Fibroblast of mammary gland (primary cell): Measurements from ENCODE around the gene SNTA1.
A peak's percentile ranks its signal among the peaks of the same experiment; 100 is the strongest.

Experiments
- DNase-seq: peaks from one replicate; pipeline ENCODE4 v3.0.0-alpha.2; 2010; ENCODE audit warnings: low read depth
- H3K4me3 ChIP-seq: 2 replicates; pipeline ENCODE4 v1.5.1; 2011; ENCODE audit warnings: low read depth, mild to moderate bottlenecking, low read length, moderate library complexity; ENCODE audit not compliant: control insufficient read depth
- TF ChIP-seq, protein P1 (sequence below): conservative IDR thresholded peaks from 2 replicates; pipeline ENCODE4 v1.5.1; 2011; ENCODE audit warnings: low read depth, low read length, inconsistent platforms; ENCODE audit not compliant: control insufficient read depth, insufficient read depth

SNTA1 gene

DNA sequence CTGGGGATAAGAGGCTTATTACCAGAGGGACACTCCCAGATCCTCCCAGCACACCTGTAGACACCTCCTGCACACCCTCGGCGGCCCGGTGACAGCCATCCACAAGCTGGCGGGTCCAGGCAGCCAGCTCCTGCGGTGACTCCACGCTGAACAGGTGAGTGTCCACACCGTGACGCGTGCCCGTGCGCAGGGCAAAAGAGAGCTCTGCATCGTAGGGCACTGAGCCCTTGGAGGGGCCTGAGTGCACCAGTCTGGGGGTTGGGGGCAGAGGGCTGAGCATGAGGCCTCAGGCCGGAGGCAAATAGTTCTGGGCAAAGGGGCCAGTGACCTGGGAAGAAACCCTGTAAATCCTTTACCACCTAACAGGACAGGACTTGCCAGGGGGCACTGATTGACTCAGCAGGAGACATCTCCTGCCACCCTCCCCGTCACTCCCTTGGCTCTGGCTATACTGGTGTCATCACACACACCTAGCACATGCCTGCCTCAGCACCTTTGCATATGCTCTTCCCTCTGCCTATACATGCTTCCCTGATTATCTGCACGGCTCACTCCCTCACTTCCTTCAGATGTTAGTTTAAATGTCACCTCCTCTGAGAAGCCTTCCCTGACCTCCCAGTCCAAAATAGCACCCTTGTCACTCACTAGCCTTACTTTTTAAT, 33.4 kb downstream of the SNTA1 start:
- H3K4me3 ChIP-seq: no peak overlapping the region
- TF ChIP-seq, protein P1, sequence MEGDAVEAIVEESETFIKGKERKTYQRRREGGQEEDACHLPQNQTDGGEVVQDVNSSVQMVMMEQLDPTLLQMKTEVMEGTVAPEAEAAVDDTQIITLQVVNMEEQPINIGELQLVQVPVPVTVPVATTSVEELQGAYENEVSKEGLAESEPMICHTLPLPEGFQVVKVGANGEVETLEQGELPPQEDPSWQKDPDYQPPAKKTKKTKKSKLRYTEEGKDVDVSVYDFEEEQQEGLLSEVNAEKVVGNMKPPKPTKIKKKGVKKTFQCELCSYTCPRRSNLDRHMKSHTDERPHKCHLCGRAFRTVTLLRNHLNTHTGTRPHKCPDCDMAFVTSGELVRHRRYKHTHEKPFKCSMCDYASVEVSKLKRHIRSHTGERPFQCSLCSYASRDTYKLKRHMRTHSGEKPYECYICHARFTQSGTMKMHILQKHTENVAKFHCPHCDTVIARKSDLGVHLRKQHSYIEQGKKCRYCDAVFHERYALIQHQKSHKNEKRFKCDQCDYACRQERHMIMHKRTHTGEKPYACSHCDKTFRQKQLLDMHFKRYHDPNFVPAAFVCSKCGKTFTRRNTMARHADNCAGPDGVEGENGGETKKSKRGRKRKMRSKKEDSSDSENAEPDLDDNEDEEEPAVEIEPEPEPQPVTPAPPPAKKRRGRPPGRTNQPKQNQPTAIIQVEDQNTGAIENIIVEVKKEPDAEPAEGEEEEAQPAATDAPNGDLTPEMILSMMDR: no peak
- DNase-seq: no peak

DNA sequence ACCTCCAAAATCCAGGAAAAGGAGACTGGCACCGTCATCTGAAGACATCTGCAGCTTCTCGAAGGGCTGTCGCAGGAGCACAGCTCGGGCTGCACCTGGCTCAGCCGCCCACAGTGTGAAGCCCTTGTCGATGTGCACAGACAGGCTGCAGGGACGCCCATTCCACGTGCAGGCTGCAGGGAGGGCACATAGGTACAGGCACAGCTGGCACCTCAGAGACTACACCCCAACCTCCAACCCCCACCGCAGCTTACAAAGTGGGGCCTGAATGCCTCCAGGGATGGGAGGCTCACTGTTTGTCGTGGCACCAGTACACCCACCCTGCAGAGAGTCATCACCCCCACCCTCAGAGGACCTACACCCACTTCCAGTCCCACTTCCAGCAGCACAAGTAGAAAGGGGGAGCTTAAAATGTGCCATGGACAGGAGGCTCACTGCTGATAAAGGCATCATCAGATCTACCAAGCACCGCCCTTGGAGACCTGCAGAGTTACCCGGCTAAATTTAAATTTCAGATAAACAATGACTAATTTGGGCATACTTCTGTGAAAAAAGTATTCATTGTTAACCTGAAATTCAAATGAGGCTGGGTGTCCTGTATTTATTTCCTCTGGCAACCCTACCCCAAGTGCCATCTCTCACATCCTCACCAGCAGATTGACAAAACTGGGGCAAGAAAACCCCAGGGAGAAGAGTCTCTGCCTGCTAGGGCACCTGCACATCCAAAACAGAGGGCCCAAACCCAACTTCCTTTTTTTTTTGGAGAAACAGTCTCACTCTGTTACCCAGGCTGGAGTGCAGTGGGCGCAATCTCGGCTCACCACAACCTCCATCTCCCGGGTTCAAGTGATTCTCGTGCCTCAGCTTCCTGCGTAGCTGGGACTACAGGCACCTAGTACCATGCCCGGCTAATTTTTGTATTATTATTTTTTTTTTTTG, 34.6 kb downstream of the SNTA1 start:
- TF ChIP-seq, protein P1: no peak
- no peak overlapping the region for H3K4me3 ChIP-seq
- DNase-seq: no peak

DNA sequence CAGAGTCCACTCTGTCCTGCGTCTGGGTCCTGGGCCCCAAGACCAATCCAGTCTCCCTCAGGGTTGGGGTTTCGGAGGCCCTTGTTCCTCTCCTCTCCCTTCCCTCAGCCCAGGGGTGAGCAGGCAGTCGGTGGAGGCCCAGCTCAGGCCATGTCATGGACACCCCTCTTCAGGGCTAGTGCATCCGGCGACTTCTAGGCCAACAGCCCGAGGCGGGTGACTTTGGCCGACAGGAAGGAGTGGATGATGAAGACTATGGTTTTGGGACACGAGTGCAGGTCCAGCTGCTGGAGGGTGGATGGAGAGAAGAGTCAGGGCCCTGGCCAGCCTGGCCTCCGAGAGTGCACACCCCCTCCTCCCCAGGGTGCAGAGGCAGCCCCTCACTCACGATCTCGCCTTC, 35.2 kb downstream of the SNTA1 start:
- TF ChIP-seq, protein P1: no peak
- DNase-seq: no peak
- H3K4me3 ChIP-seq: no peak overlapping the region

DNA sequence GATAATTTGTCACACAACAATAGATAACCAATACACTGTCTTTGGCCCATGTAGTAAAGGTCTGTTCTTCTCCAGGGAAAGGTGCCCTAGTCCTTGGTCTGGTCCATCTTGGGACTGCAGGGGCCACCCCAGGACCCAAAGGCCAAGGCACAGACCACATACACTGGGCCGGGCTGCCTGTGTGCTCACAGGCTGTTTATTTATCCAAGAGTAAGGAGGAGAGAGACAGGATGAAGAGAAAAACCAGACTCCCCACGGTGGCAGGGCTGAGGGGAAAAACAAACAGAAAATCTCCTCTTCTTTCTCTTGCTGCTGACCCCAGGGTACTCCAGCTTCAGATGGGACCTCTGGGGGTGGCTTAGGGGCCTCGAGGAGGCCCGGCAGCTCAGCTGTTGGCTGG, 35.8 kb downstream of the SNTA1 start:
- DNase-seq: no peak
- no peak overlapping the region for H3K4me3 ChIP-seq
- TF ChIP-seq, protein P1: no peak

DNA sequence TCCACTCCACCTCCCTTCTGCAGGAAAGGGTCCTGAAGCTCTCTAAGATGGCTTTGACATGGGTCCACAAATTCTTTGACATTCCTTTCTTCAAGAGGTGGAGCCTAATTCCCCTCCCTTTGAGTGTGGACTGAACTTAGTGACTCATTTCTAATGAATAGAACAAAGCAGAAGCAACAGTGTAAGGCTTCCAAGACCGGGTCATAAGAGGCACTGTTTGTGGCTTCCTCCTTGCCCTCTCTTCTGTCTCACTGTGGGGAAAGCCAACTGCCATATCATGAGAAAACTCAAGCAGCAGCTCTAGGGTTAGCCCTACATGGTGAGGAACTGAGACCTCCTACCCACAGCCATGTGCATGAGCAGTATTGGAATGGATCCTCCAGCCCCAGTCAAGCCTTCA, 36.3 kb downstream of the SNTA1 start:
- no peak overlapping the region for H3K4me3 ChIP-seq
- DNase-seq: peak; percentile 53
- TF ChIP-seq, protein P1: no peak

DNA sequence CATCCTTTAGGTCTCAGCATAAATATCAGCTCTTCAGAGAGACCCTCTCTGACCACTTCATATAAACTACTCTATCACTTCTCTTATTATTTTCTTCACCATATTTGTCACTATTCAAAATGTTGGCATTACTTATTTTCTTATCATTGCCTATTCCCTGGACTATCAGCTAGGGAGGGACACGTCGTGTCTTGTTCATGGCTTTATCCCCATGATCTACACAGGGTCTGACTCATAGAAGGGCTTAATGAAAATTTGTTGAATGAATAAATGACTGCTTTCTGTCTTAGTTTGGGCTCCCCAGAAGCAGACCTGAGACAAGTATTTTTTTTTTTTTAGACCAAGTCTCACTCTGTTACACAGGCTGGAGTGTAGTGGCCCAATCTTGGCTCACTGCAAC, 39.3 kb downstream of the SNTA1 start:
- TF ChIP-seq, protein P1: no peak
- no peak for DNase-seq
- H3K4me3 ChIP-seq: no peak overlapping the region
